BE2C (cell line): ENCODE measurements around the gene OS9.
"Not testable (repeated sequence)": the region's sequence is repeated elsewhere in the genome, so short reads cannot be mapped to it uniquely, and the experiment has no call there.

Experiments
- DNase-seq: peaks from one replicate; pipeline ENCODE4 v3.0.0-alpha.2; 2020
- H3K27me3 ChIP-seq: fragments of 250-450 bp; sonication (Bioruptor Pico); 2 replicates; pipeline ENCODE4 v1.5.1; 2020; ENCODE audit warnings: mild to moderate bottlenecking
- H3K36me3 ChIP-seq: fragments of 250-450 bp; sonication (Bioruptor Pico); 2 replicates; pipeline ENCODE4 v1.5.1; 2020; ENCODE audit warnings: mild to moderate bottlenecking
- H3K4me1 ChIP-seq: fragments of 250-450 bp; sonication (Bioruptor Pico); 2 replicates; pipeline ENCODE4 v1.5.1; 2020
- H3K4me3 ChIP-seq: 2 replicates; pipeline ENCODE4 v1.5.1; 2011; ENCODE audit warnings: low read depth, low read length
- H3K9me3 ChIP-seq: fragments of 250-450 bp; sonication (Bioruptor Pico); 2 replicates; pipeline ENCODE4 v1.5.1; 2020
- TF ChIP-seq, protein P1 (sequence below): IDR thresholded peaks from 2 replicates; pipeline ENCODE4 v1.5.1; 2012; ENCODE audit warnings: mild to moderate bottlenecking, low read depth, low read length

The OS9 gene

DNA sequence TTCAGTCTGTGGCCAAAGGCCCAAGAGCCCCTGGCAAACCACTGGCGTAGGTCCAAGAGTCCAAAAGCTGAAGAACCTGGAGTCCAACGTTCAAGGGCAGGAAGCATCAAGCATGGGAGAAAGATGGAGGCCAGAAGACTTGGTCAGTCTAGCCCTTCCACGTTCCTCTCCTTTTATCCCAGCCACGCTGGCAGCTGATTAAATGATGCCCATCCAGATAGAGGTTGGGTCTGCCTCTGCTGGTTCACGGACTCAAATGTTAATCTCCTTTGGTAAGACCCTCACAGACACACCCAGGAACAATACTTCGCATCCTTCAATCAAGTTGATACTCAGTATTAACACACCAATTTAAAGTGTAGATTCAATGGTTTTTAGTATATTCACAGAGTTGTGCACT lies 21.1 kb upstream of the OS9 start:
- Histone ChIP-seq H3K27me3 (no peaks in the 10 kb centered on the region; the same call in none of the 2 replicates), H3K36me3 (no peaks in the 10 kb centered on the region), H3K4me1 (no peaks in the 10 kb centered on the region), H3K4me3 (no peak overlapping the region), H3K9me3 (no peaks in the 10 kb centered on the region)
- no peak for DNase-seq
- TF ChIP-seq, protein P1, sequence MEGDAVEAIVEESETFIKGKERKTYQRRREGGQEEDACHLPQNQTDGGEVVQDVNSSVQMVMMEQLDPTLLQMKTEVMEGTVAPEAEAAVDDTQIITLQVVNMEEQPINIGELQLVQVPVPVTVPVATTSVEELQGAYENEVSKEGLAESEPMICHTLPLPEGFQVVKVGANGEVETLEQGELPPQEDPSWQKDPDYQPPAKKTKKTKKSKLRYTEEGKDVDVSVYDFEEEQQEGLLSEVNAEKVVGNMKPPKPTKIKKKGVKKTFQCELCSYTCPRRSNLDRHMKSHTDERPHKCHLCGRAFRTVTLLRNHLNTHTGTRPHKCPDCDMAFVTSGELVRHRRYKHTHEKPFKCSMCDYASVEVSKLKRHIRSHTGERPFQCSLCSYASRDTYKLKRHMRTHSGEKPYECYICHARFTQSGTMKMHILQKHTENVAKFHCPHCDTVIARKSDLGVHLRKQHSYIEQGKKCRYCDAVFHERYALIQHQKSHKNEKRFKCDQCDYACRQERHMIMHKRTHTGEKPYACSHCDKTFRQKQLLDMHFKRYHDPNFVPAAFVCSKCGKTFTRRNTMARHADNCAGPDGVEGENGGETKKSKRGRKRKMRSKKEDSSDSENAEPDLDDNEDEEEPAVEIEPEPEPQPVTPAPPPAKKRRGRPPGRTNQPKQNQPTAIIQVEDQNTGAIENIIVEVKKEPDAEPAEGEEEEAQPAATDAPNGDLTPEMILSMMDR = no peak

DNA sequence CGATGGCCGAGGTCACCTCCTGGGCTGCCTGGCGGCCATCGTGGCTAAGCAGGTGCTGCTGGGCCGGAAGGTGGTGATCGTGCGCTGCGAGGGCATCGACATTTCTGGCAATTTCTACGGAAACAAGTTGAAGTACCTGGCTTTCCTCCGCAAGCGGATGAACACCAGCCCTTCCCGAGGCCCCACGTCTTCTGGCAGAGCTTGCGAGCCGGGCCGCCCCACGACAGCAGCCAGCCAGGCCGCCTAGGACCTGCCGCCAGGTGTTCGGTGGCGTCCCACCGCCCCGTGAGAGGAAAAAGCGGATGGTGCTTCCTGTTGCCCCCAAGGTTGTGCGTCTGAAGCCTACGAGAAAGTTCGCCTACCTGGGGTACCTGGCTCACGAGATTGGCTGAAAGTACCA lies 19.2 kb upstream of the OS9 start:
- DNase-seq = no peak
- Histone ChIP-seq H3K27me3 (no peaks in the 10 kb centered on the region; the same call in none of the 2 replicates), H3K4me1 (no peaks in the 10 kb centered on the region), H3K36me3 (no peaks in the 10 kb centered on the region), H3K4me3 (no peak overlapping the region), H3K9me3 (no peaks in the 10 kb centered on the region)
- TF ChIP-seq, protein P1 = no peak

DNA sequence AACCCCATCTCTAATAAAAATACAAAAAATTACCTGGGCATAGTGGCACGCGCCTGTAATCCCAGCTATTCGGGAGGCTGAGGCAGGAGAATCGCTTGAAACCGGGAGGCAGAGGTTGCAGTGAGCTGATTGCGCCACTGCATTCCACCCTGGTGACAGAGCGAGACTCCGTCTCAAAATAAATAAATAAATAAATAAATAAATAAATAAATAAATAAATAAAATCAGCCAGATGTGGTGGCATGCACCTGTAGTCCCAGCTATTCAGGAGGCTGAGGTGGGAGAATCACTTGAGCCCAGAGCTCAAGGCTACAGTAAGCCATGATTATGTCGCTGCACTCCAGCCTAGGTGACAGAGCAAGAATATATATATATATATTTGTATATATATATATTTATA lies 16.0 kb upstream of the OS9 start:
- H3K9me3 ChIP-seq, H3K27me3 ChIP-seq, H3K36me3 ChIP-seq, DNase-seq, H3K4me1 ChIP-seq, H3K4me3 ChIP-seq: not testable (repeated sequence)

DNA sequence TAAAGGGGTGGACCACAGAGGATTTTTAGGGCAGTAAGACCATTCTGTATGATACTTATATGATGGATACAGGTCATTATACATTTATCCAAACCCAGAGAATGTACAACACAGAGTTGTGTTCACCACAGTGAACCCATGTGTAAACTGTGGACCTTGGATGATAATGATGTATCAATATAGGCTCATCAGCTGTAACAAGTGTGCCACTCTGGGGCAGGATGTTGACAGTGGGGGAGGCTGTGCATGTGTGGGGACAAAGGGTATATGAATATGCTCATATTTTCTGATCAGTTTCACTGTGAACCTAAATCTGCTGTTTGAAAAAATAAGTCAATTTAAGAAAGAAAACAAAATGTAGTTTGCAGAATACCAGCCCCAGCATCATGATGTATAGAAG lies 14.2 kb upstream of the OS9 start:
- peaks cover 8% of the 10 kb centered on the region for H3K27me3 ChIP-seq
- H3K4me3 ChIP-seq = no peak overlapping the region
- no peaks in the 10 kb centered on the region for H3K9me3 ChIP-seq
- no peak for DNase-seq
- H3K36me3 ChIP-seq = no peaks in the 10 kb centered on the region
- no peaks in the 10 kb centered on the region for H3K4me1 ChIP-seq
- TF ChIP-seq, protein P1 = no peak

DNA sequence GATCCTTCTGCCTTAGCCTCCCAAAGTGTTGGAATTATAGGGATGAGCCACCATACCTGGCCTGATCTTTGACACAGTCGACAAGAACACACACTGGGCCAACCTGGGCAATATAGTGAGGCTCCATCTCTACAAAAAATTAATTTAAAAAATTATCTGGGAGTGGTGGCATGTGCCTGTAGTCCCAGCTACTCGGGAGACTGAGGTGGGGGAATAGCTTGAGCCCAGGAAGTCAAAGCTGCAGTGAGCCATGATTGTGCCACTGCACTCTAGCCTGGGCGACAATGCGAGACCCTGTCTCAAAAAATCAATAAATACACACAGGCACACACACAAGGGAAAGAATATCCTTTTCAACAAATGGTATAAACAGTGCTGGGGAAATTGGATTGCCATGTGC lies 6.1 kb upstream of the OS9 start:
- no peak for DNase-seq
- TF ChIP-seq, protein P1 = no peak
- Histone ChIP-seq H3K27me3 (peaks cover 43% of the 10 kb centered on the region), H3K36me3 (no peaks in the 10 kb centered on the region), H3K4me1 (no peaks in the 10 kb centered on the region), H3K4me3 (no peak overlapping the region), H3K9me3 (no peaks in the 10 kb centered on the region)

DNA sequence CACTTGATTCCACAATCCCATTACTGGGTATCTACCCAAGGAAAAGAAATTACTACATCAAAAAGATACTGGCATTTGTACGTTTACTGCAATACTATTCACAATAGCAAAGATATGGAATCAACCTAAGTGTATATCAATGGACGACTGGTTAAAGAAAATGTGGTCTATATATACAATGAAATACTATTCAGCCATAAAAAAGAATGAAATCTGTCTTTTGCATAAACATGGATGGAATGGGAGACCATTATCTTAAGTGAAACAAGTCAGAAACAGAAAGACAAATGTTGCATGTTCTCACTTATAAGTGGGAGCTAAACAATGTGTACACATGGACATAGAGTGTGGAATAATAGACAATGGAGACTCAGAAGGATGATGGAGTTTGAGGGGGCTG lies 5.0 kb upstream of the OS9 start:
- TF ChIP-seq, protein P1 = no peak
- Histone ChIP-seq H3K9me3 (no peaks in the 10 kb centered on the region), H3K27me3 (peaks cover 43% of the 10 kb centered on the region), H3K4me3 (no peak overlapping the region), H3K4me1 (no peaks in the 10 kb centered on the region), H3K36me3 (no peaks in the 10 kb centered on the region)
- DNase-seq = no peak

DNA sequence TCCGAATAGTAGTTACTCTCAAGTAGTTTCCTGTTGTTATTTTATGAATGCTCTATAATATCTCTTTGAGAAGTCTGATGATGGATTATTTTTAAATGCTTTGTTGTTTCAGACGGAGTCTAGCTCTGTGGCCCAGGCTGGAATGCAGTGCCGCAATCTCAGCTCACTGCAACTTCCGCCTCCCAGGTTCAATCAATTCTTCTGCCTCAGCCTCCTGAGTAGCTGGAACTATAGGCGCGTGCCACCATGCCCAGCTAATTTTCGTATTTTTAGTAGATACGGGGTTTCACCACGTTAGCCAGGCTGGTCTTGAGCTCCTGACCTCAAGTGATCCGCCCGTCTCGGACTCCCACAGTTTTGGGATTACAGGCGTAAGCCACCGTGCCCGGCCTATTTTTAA lies 1.4 kb upstream of the OS9 start:
- Histone ChIP-seq H3K4me3 (no peak overlapping the region), H3K27me3 (peaks cover 13% of the 10 kb centered on the region), H3K36me3 (peaks cover 3% of the 10 kb centered on the region; the same call in 1 of the 2 replicates), H3K9me3 (no peaks in the 10 kb centered on the region), H3K4me1 (no peaks in the 10 kb centered on the region)
- TF ChIP-seq, protein P1 = no peak
- DNase-seq = no peak
